Heart left ventricle (tissue), 13 donors: ENCODE results near the gene CFAP119.

Experiments used
- CTCF ChIP-seq, 12 donors: fragments of 200-600 bp; sonication (generic) in 4 of 12; IDR thresholded peaks; one replicate each; pipeline versions ENCODE4 v1.5.0 to v1.8.0; 2018 to 2022; ENCODE audit warnings: antibody characterized with exemption in 12 of 12, mild to moderate bottlenecking in 5 of 12
- POLR2A ChIP-seq, 2 donors: fragments of 450-650 bp; IDR thresholded peaks; one replicate each; pipeline ENCODE4 v1.6.1; 2017; ENCODE audit warnings: antibody characterized with exemption in 2 of 2, mild to moderate bottlenecking in 2 of 2, moderate library complexity in 2 of 2
- donor health status: ischemic (EF 13 %, LVEDD 7.1; RV severe dilation, severe dysfunction).
- donor health status: DM: no; HTN: yes; CAD: no.
- donor health status: DM: no; HTN: no; CAD: no.
- donor health status: ischemic (EF 25% LVEDD 6.9; RV normal size, moderate dysfunction).
- donor health status: ischemic (EF 25% LVEDD 5.7; RV mildly dilated, moderate dysfunction).
- donor health status: ischemic (EF 35%, LVEDD 5.7; RV mildly dilated, moderate dysfunction).
- donor health status: nonischemic (EF 11% LVEDD 7.7; RV severe dilation, severe dysfunction).
- donor health status: DM: yes; HTN: yes; CAD: no.
- donor health status: PGD.
- donor health status: ischemic (EF 29% LVEDD 5.4; RV normal size, mild dysfunction).
- donor health status: nonischemic (EF 23%, LVEDD 6.1; RV moderate dilation, normal function).

- no peak for TF ChIP-seq CTCF (IDR thresholded peaks at IDR 0.05)
- no peak for TF ChIP-seq POLR2A (IDR thresholded peaks at IDR 0.05)
Measured at GRCh38 chr16:30721167-30721566, 40.7 kb downstream of the CFAP119 start.
